RWPE1 (cell line): ENCODE data around the gene RBMS3.
"Not testable (repeated sequence)": the region's sequence is repeated elsewhere in the genome, so short reads cannot be mapped to it uniquely, and the experiment has no call there.

ENCODE experiments used
- CTCF ChIA-PET: fragments of 350-600 bp; sonication (Branson Sonifier 250); formaldehyde crosslinking; extraction: SDS; loops from one replicate; lab custom pipeline; 2021; lab: Yijun Ruan, JAX
- POLR2A ChIA-PET: fragments of 400-600 bp; formaldehyde crosslinking; extraction: SDS; loops from one replicate; lab custom pipeline; 2020; ENCODE audit warnings: antibody characterized with exemption; ENCODE audit not compliant: low non-redundant PET; lab: Yijun Ruan, JAX
- DNase-seq: peaks from one replicate; pipeline ENCODE4 v3.0.0; 2012; ENCODE audit warnings: low spot score
- H3K27ac ChIP-seq: fragments of 450-650 bp; 2 replicates; pipeline ENCODE4 v1.5.1; 2017
- CTCF ChIP-seq: fragments of 450-650 bp; conservative IDR thresholded peaks from 2 replicates; pipeline ENCODE4 v1.5.1; 2017; ENCODE audit warnings: low read depth, mild to moderate bottlenecking

Gene RBMS3

GRCh38 chr3:29319798-29320197 is 38.9 kb downstream of the RBMS3 start:
- TF ChIP-seq CTCF = no peak
- no peak for DNase-seq

GRCh38 chr3:29322586-29322985 is 41.7 kb downstream of the RBMS3 start:
- H3K27ac ChIP-seq = no peak overlapping the region
- no peak for TF ChIP-seq CTCF
- CTCF ChIA-PET = no interaction called here
- POLR2A ChIA-PET = no interaction called here
- DNase-seq = no peak

More at GRCh38 chr3:29319798-29320197, 38.9 kb downstream of the RBMS3 start:
- H3K27ac ChIP-seq = no peak overlapping the region
- ChIA-PET CTCF (no interaction called here), POLR2A (no interaction called here)

- no peak overlapping the region for H3K27ac ChIP-seq
- CTCF ChIA-PET = interaction anchor here (0.6 kb wide), 1 partner anchor 12 kb away, joined by 3 read pairs; no protein-coding TSS in a partner anchor
- DNase-seq = no peak
- POLR2A ChIA-PET = no interaction called here
- no peak for TF ChIP-seq CTCF
These were observed 43.3 kb downstream of the RBMS3 start for GRCh38 chr3:29324180-29324651.

- POLR2A ChIA-PET, CTCF ChIA-PET, DNase-seq, H3K27ac ChIP-seq: not testable (repeated sequence)
These were observed 45.7 kb downstream of the RBMS3 start for GRCh38 chr3:29326540-29326939.

GRCh38 chr3:29329986-29330890 is 49.4 kb downstream of the RBMS3 start:
- CTCF ChIA-PET = no interaction called here
- POLR2A ChIA-PET = no interaction called here
- no peak for TF ChIP-seq CTCF
- no peak overlapping the region for H3K27ac ChIP-seq
- DNase-seq = no peak

- ChIA-PET CTCF (no interaction called here), POLR2A (no interaction called here)
- TF ChIP-seq CTCF = no peak
- no peak for DNase-seq
- no peak overlapping the region; the same call in 1 of the 2 replicates for H3K27ac ChIP-seq
These were observed 50.2 kb downstream of the RBMS3 start for GRCh38 chr3:29331035-29331434.
